Calu3 (cell line): ENCODE results near the gene KIF15. TPM values are rescaled to one million over a fixed set of nuclear protein-coding genes. Genes with fewer than 3 reads are reported as not detected.

Source experiments
- BruUV-seq: library from RNA; stranded (reverse); fragments of 400-500 nt; replicated peaks from 2 replicates; lab custom pipeline; 2021; lab: Mats Ljungman, UMichigan
- CTCF ChIA-PET: fragments of 300-600 bp; sonication (Branson Sonifier 250); formaldehyde crosslinking; loops from one replicate; lab custom pipeline; 2022; ENCODE audit warnings: antibody characterized with exemption; lab: Charles Lee
- DNase-seq: peaks from one replicate; pipeline ENCODE4 v3.0.0; 2022
- H3K27ac Mint-ChIP-seq: one replicate; pipeline ENCODE4 v1.8.0; 2022; ENCODE audit warnings: mixed read lengths; ENCODE audit not compliant: unreplicated experiment
- H3K27me3 Mint-ChIP-seq: one replicate; pipeline ENCODE4 v1.8.0; 2022; ENCODE audit warnings: mixed read lengths; ENCODE audit not compliant: unreplicated experiment
- H3K36me3 Mint-ChIP-seq: one replicate; pipeline ENCODE4 v1.8.0; 2022; ENCODE audit warnings: mild to moderate bottlenecking, moderate library complexity, mixed read lengths; ENCODE audit not compliant: insufficient read depth, unreplicated experiment
- H3K4me1 Mint-ChIP-seq: one replicate; pipeline ENCODE4 v1.8.0; 2022; ENCODE audit warnings: mild to moderate bottlenecking, low read depth, mixed read lengths; ENCODE audit not compliant: unreplicated experiment
- H3K4me3 Mint-ChIP-seq: one replicate; pipeline ENCODE4 v1.8.0; 2022; ENCODE audit warnings: mild to moderate bottlenecking, low read depth, moderate library complexity, mixed read lengths; ENCODE audit not compliant: unreplicated experiment
- H3K9me3 Mint-ChIP-seq: one replicate; pipeline ENCODE4 v1.8.0; 2022; ENCODE audit warnings: low read depth, mixed read lengths; ENCODE audit not compliant: unreplicated experiment
- intact Hi-C: fragments of 100-400 bp; cut with micrococcal nuclease; formaldehyde crosslinking; loops from one replicate; pipeline ENCODE4 v1.10.0; 2022; ENCODE audit not compliant: unreplicated experiment
- total RNA-seq: library from RNA; stranded (reverse); gene quantifications from 2 replicates; pipeline ENCODE4 v1.2.3, GENCODE V29; 2022
- TF ChIP-seq, protein P1 (sequence below): fragments of 200-600 bp; IDR thresholded peaks from one replicate; pipeline ENCODE4 v1.8.0; 2022; ENCODE audit warnings: antibody characterized with exemption; ENCODE audit not compliant: unreplicated experiment

KIF15 gene
- total RNA-seq, 1 experiment from 2014 or later, result 18.4 TPM

DNA sequence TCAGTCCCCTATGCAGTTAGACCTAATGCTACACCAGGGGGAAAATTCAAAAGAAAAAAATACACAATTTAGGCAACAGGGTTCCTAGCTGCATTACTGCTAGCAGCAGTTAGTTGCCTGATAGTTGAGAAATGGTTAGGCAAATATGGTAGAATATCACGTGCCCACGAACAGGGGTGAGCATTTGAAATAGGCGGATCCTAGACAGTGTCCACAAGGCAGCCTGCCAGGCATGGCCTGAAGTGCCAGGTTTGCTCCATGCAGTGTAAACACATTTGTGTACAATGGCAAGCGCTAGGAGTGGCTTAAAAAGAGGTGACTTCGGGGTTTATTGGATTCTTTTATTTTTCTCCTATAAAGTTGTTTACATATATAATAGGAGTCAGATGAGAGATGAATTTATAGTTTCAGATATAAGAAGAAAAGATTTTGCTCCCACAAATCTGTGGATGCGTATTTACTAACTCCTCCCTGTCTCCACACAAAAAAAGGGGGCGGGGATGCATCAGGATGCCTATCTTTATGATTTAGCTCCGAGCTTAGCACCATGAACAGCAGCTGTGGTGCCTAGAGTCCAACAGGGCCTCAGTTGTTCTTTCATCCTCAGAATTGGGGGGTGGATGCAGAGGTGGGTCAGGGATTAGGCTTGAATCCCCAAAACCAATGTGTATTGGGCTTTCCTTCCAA is 108.9 kb downstream of the KIF15 start:
- Mint-ChIP-seq H3K4me3 (no peak overlapping the region), H3K27me3 (no peaks in the 10 kb centered on the region), H3K27ac (no peak overlapping the region), H3K36me3 (no peaks in the 10 kb centered on the region), H3K9me3 (no peaks in the 10 kb centered on the region), H3K4me1 (peaks cover 8% of the 10 kb centered on the region)
- TF ChIP-seq, protein P1, sequence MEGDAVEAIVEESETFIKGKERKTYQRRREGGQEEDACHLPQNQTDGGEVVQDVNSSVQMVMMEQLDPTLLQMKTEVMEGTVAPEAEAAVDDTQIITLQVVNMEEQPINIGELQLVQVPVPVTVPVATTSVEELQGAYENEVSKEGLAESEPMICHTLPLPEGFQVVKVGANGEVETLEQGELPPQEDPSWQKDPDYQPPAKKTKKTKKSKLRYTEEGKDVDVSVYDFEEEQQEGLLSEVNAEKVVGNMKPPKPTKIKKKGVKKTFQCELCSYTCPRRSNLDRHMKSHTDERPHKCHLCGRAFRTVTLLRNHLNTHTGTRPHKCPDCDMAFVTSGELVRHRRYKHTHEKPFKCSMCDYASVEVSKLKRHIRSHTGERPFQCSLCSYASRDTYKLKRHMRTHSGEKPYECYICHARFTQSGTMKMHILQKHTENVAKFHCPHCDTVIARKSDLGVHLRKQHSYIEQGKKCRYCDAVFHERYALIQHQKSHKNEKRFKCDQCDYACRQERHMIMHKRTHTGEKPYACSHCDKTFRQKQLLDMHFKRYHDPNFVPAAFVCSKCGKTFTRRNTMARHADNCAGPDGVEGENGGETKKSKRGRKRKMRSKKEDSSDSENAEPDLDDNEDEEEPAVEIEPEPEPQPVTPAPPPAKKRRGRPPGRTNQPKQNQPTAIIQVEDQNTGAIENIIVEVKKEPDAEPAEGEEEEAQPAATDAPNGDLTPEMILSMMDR, result no peak
- no peak for DNase-seq
- CTCF ChIA-PET, result no interaction called here
- intact Hi-C loops, result no loop called here
- no TSS peak for BruUV-seq

DNA sequence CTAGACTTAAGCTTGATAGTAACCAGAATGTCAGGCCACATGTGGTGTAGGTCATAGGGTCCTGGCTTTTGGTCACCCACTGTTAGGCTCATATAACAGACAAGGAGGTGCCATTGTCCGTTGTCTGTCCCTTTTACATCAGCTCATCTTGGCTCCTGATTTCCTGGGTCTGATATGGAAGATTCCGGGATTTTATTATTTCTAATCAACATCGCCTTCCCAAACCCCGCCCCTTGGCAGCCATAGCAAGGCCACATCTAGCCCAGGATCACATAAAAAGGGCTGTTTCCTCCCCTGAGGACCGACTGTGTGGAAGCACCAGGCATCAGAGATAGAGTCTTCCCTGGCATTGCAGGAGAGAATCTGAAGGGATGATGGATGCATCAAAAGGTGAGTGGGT is 112.7 kb downstream of the KIF15 start, which contains the start of gene TGM4:
Gene TGM4 (plus strand): TSS at position 301 of the 400 bp plus-strand sequence. CDS start 71 bp downstream, at position 372.
- intact Hi-C loops, result no loop called here
- CTCF ChIA-PET, result no interaction called here
- no peaks in the 10 kb centered on the region for H3K36me3 Mint-ChIP-seq
- H3K4me3 Mint-ChIP-seq, result no peak within 1 kb of the TSS
- no peaks in the 10 kb centered on the region for H3K27me3 Mint-ChIP-seq
- no peaks in the 10 kb centered on the region for H3K9me3 Mint-ChIP-seq
- H3K27ac Mint-ChIP-seq, result no peak within 1 kb of the TSS
- no peaks in the 10 kb centered on the region for H3K4me1 Mint-ChIP-seq
- DNase-seq, result no peak
- BruUV-seq, result no TSS peak
- TF ChIP-seq, protein P1, result no peak

DNA sequence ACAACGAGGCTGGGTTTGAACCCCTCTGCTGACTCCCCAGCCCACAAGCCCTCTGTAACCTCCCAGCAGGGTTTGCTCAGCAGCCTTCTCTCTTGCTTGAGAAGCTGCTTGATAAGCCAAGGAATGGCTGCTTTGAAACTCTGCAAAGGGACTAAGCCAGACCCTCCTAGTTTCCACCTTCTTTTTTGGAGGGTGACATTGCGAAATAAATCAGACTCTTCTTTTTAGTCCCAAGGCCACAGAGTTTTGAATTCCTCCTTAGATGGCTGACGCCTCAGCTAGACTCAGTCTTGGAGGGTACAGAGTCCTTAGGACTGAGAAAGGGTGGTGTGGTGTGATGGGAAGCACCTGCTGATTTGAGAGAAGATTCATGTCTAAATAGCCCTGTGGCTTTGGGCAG is 114.0 kb downstream of the KIF15 start:
- no peak overlapping the region for H3K27ac Mint-ChIP-seq
- H3K9me3 Mint-ChIP-seq, result no peaks in the 10 kb centered on the region
- no peaks in the 10 kb centered on the region for H3K4me1 Mint-ChIP-seq
- TF ChIP-seq, protein P1, result no peak
- no peaks in the 10 kb centered on the region for H3K36me3 Mint-ChIP-seq
- DNase-seq, result no peak
- intact Hi-C loops, result no loop called here
- no TSS peak for BruUV-seq
- no peak overlapping the region for H3K4me3 Mint-ChIP-seq
- no peaks in the 10 kb centered on the region for H3K27me3 Mint-ChIP-seq
- CTCF ChIA-PET, result no interaction called here

DNA sequence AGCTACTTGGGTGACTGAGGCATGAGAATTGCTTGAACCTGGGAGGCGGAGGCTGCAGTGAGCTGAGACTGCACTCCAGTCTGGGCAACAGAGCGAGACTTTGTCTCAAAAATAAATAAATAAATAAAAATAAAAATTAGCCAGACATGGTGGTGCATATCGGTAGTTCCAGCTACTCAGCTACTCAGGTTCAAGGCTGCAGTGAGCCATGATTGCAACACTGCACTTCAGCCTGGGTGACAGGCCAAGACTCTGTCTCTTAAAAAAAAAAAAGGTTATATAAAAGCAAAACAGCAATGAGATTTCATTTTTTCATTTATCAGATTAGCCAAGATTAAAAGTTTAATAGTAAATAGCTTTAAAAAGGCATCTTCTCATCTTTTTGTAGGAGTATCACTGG is 115.7 kb downstream of the KIF15 start:
- no peak overlapping the region for H3K27ac Mint-ChIP-seq
- no peak overlapping the region for H3K4me3 Mint-ChIP-seq
- intact Hi-C loops, result no loop called here
- TF ChIP-seq, protein P1, result no peak
- no peaks in the 10 kb centered on the region for H3K36me3 Mint-ChIP-seq
- CTCF ChIA-PET, result interaction anchor here (0.6 to 0.7 kb wide), 2 partner anchors 140 to 1646 kb away, joined by 3 to 5 read pairs; no protein-coding TSS in a partner anchor
- BruUV-seq, result no TSS peak
- no peaks in the 10 kb centered on the region for H3K27me3 Mint-ChIP-seq
- peaks cover 2% of the 10 kb centered on the region for H3K4me1 Mint-ChIP-seq
- DNase-seq, result no peak
- H3K9me3 Mint-ChIP-seq, result no peaks in the 10 kb centered on the region
